Amniotic epithelial cell (primary cell): ENCODE results near the gene APOB.

Experiments
- DNase-seq: peaks from one replicate; pipeline ENCODE4 v3.0.0-alpha.2; 2010; ENCODE audit warnings: low read depth

APOB gene

GRCh38 chr2:21002814-21003192 is 41.1 kb downstream of the APOB start:
- no peak for DNase-seq

- no peak for DNase-seq
Measured at GRCh38 chr2:21001988-21002813, 41.7 kb downstream of the APOB start.

- DNase-seq = no peak
Measured at GRCh38 chr2:21001225-21001946, 42.5 kb downstream of the APOB start.

- no peak for DNase-seq
Measured at GRCh38 chr2:20999906-21000645, 43.8 kb downstream of the APOB start.

GRCh38 chr2:20998972-20999905 is 44.6 kb downstream of the APOB start:
- no peak for DNase-seq

- no peak for DNase-seq
Measured at GRCh38 chr2:20997953-20998722, 45.7 kb downstream of the APOB start.

GRCh38 chr2:20994130-20994529 is 49.7 kb downstream of the APOB start:
- no peak for DNase-seq

- DNase-seq = peak; percentile 17
Measured at GRCh38 chr2:20992201-20992711, 51.6 kb downstream of the APOB start.

- DNase-seq = no peak
Measured at GRCh38 chr2:20990442-20991430, 53.1 kb downstream of the APOB start.

- no peak for DNase-seq
Measured at GRCh38 chr2:20989404-20989803, 54.5 kb downstream of the APOB start.

- DNase-seq = no peak
Measured at GRCh38 chr2:20988905-20989304, 55.0 kb downstream of the APOB start.

- peak; percentile 8 for DNase-seq
Measured at GRCh38 chr2:20986024-20986939, 57.6 kb downstream of the APOB start.

- no peak for DNase-seq
Measured at GRCh38 chr2:20985062-20985461, 58.8 kb downstream of the APOB start.

- DNase-seq = no peak
Measured at GRCh38 chr2:20984408-20984807, 59.5 kb downstream of the APOB start.

- no peak for DNase-seq
Measured at GRCh38 chr2:20983844-20984243, 60.0 kb downstream of the APOB start.

- DNase-seq = no peak
Measured at GRCh38 chr2:20982861-20983260, 61.0 kb downstream of the APOB start.

GRCh38 chr2:20977520-20978180 is 66.2 kb downstream of the APOB start:
- no peak for DNase-seq

- no peak for DNase-seq
Measured at GRCh38 chr2:20976527-20976926, 67.3 kb downstream of the APOB start.
